ENCODE results near the gene TMEM253.

Gene TMEM253

GRCh38 chr14:21098892-21099595 is 1.8 kb upstream of the TMEM253 start:
- no peak for DNase-seq
- TF ChIP-seq CTCF (IDR thresholded peaks at IDR 0.05; ENCODE audit: low read depth, low read length): no peak
- H3K4me1 ChIP-seq: peaks cover 37% of the 10 kb centered on the region
- no peaks in the 10 kb centered on the region for H3K9me3 ChIP-seq
- no peaks in the 10 kb centered on the region for H3K36me3 ChIP-seq
- no peaks in the 10 kb centered on the region for H3K27me3 ChIP-seq
- H3K4me3 ChIP-seq (ENCODE audit: low read depth, low read length): peak overlapping the region; percentile 82

GRCh38 chr14:21099596-21099985 is 1.3 kb upstream of the TMEM253 start:
- no peaks in the 10 kb centered on the region for H3K36me3 ChIP-seq
- no peaks in the 10 kb centered on the region for H3K9me3 ChIP-seq
- DNase-seq: no peak
- peaks cover 33% of the 10 kb centered on the region for H3K4me1 ChIP-seq
- no peaks in the 10 kb centered on the region for H3K27me3 ChIP-seq
- no peak for TF ChIP-seq CTCF (IDR thresholded peaks at IDR 0.05; ENCODE audit: low read depth, low read length)
- H3K4me3 ChIP-seq (ENCODE audit: low read depth, low read length): peak overlapping the region; percentile 82

- Histone ChIP-seq H3K4me3 (ENCODE audit: low read depth, low read length) (no peak overlapping the region), H3K36me3 (no peaks in the 10 kb centered on the region), H3K27me3 (no peaks in the 10 kb centered on the region), H3K9me3 (no peaks in the 10 kb centered on the region), H3K4me1 (peaks cover 29% of the 10 kb centered on the region)
- DNase-seq: no peak
- TF ChIP-seq CTCF (IDR thresholded peaks at IDR 0.05; ENCODE audit: low read depth, low read length): no peak
Measured at GRCh38 chr14:21101802-21102413, 1.0 kb downstream of the TMEM253 start.

- Histone ChIP-seq H3K4me1 (peaks cover 35% of the 10 kb centered on the region), H3K4me3 (ENCODE audit: low read depth, low read length) (peak overlapping the region; percentile 78), H3K27me3 (no peaks in the 10 kb centered on the region), H3K36me3 (no peaks in the 10 kb centered on the region), H3K9me3 (no peaks in the 10 kb centered on the region)
- no peak for DNase-seq
- no peak for TF ChIP-seq CTCF (IDR thresholded peaks at IDR 0.05; ENCODE audit: low read depth, low read length)
Measured at GRCh38 chr14:21102521-21103410, 1.9 kb downstream of the TMEM253 start.

GRCh38 chr14:21103411-21103709 is 2.5 kb downstream of the TMEM253 start:
- peak overlapping the region; percentile 78 for H3K4me3 ChIP-seq (ENCODE audit: low read depth, low read length)
- DNase-seq: no peak
- no peaks in the 10 kb centered on the region for H3K27me3 ChIP-seq
- no peaks in the 10 kb centered on the region for H3K9me3 ChIP-seq
- no peaks in the 10 kb centered on the region for H3K36me3 ChIP-seq
- TF ChIP-seq CTCF (IDR thresholded peaks at IDR 0.05; ENCODE audit: low read depth, low read length): no peak
- peaks cover 35% of the 10 kb centered on the region for H3K4me1 ChIP-seq
